K562 (cell line): ENCODE results near the gene SRD5A1. TPM values are rescaled to one million over a fixed set of nuclear protein-coding genes. Genes with fewer than 3 reads are reported as not detected.

ENCODE experiments used
- ARID1B ChIP-seq: fragments of 450-650 bp; IDR thresholded peaks from 2 replicates; pipeline ENCODE4 v1.6.1; 2016; ENCODE audit warnings: antibody characterized with exemption, mild to moderate bottlenecking, inconsistent platforms
- BACH1 ChIP-seq: fragments of 200-800 bp; sonication (Bioruptor generic); IDR thresholded peaks from 2 replicates; pipeline ENCODE4 v1.6.1; 2016; ENCODE audit warnings: missing genetic modification characterization, missing compliant biosample characterization
- FOXA1 ChIP-seq: fragments of 450-650 bp; IDR thresholded peaks from 2 replicates; pipeline ENCODE4 v1.6.1; 2016; ENCODE audit warnings: mild to moderate bottlenecking, borderline replicate concordance
- MCM3 ChIP-seq: fragments of 450-650 bp; IDR thresholded peaks from 2 replicates; pipeline ENCODE4 v1.6.1; 2016
- PHTF2 ChIP-seq: fragments of 250-450 bp; sonication (Bioruptor Pico); IDR thresholded peaks from 2 replicates; pipeline ENCODE4 v1.5.0; 2021; ENCODE audit warnings: mild to moderate bottlenecking
- PYGO2 ChIP-seq: fragments of 450-650 bp; IDR thresholded peaks from 2 replicates; pipeline ENCODE4 v1.6.1; 2016; ENCODE audit warnings: mild to moderate bottlenecking, missing genetic modification characterization, moderate library complexity, missing compliant biosample characterization
- SAFB ChIP-seq: fragments of 200-400 bp; formaldehyde crosslinking; IDR thresholded peaks from 2 replicates; pipeline ENCODE4 v1.6.1; 2017; ENCODE audit warnings: low read depth, low read length, borderline replicate concordance
- SAP30 ChIP-seq: fragments of 200-600 bp; sonication (generic); IDR thresholded peaks from 2 replicates; pipeline ENCODE4 v1.6.1; 2012; ENCODE audit warnings: borderline replicate concordance, low read depth, mild to moderate bottlenecking, moderate library complexity, low read length, control low read depth, inconsistent platforms; ENCODE audit not compliant: insufficient read depth, poor library complexity, severe bottlenecking
- SETDB1 ChIP-seq: IDR thresholded peaks from one replicate; pipeline ENCODE4 v1.6.1; 2012; ENCODE audit warnings: low read length, control low read depth, inconsistent platforms
- SIN3A ChIP-seq, 2 experiments: fragments of 150-350 bp in 1 of 2; IDR thresholded peaks; 2 replicates each; pipeline ENCODE4 v1.6.1; 2011 to 2016; ENCODE audit warnings: borderline replicate concordance in 2 of 2, low read depth in 2 of 2, low read length in 2 of 2, mild to moderate bottlenecking in 2 of 2, moderate library complexity in 2 of 2; ENCODE audit not compliant: control insufficient read depth in 1 of 2
- SOX6 ChIP-seq: fragments of 450-650 bp; IDR thresholded peaks from 2 replicates; pipeline ENCODE4 v1.6.1; 2014; ENCODE audit warnings: mild to moderate bottlenecking
- SRSF7 ChIP-seq: fragments of 200-400 bp; formaldehyde crosslinking; optimal IDR thresholded peaks from 2 replicates; pipeline ENCODE3; 2017; ENCODE audit warnings: mild to moderate bottlenecking, low read depth, low read length
- TRIM24 ChIP-seq, 2 experiments: fragments of 450-650 bp; IDR thresholded peaks; 2 replicates each; pipeline ENCODE4 v1.6.1; 2016
- ZEB2 ChIP-seq: fragments of 450-650 bp; IDR thresholded peaks from 2 replicates; pipeline ENCODE4 v1.6.1; 2016
- ZFX ChIP-seq: sonication (generic); formaldehyde crosslinking; IDR thresholded peaks from 2 replicates; pipeline ENCODE4 v1.8.0; 2022; ENCODE audit warnings: mild to moderate bottlenecking, missing genetic modification reagents, moderate library complexity
- ZNF175 ChIP-seq: fragments of 200-800 bp; sonication (Bioruptor generic); IDR thresholded peaks from 2 replicates; pipeline ENCODE4 v1.6.1; 2016; ENCODE audit warnings: low read depth, mild to moderate bottlenecking, missing genetic modification characterization, missing compliant biosample characterization
- ZNF263 ChIP-seq: sonication (generic); formaldehyde crosslinking; IDR thresholded peaks from 2 replicates; pipeline ENCODE4 v1.8.0; 2022; ENCODE audit warnings: mild to moderate bottlenecking, missing genetic modification reagents, borderline replicate concordance
- ZNF589 ChIP-seq: fragments of 200-800 bp; sonication (Bioruptor generic); IDR thresholded peaks from 2 replicates; pipeline ENCODE4 v1.6.1; 2016; ENCODE audit warnings: low read depth, missing genetic modification characterization, missing compliant biosample characterization
- ZNF644 ChIP-seq: fragments of 200-800 bp; sonication (Bioruptor generic); IDR thresholded peaks from 2 replicates; pipeline ENCODE4 v1.6.1; 2016; ENCODE audit warnings: low read depth, missing genetic modification characterization, missing compliant biosample characterization
- polyA plus RNA-seq, 8 experiments: library from polyadenylated mRNA; depleted of rRNA in 4 of 8; stranded (reverse) in 5 of 8; unstranded in 3 of 8; fragments of >200 nt; fragmentation: Nextera tagmentation in 2 of 8; fragmentation: Illumina TruSeq in 1 of 8; extraction: Ambion mirVana in 2 of 8; extraction: Trizol in 1 of 8; gene quantifications; 2 replicates each; pipeline versions ENCODE4 v1.2.1 to v1.2.3, GENCODE V29; 2011 to 2014; ENCODE audit warnings: inconsistent platforms in 1 of 8, missing spikeins in 1 of 8
- total RNA-seq, 7 experiments: library from RNA; depleted of rRNA in 6 of 7; stranded (reverse); fragments of >200 nt in 6 of 7; fragmentation: Illumina TruSeq in 2 of 7; extraction: Trizol in 2 of 7; gene quantifications; 2 replicates each; pipeline versions ENCODE4 v1.2.1 to v1.2.3, GENCODE V29; 2011 to 2021; ENCODE audit warnings: low replicate concordance in 1 of 7
- TF ChIP-seq, protein P1 (sequence below), 2 experiments: fragments of 200-800 bp in 1 of 2; sonication (Bioruptor generic) in 1 of 2; sonication (generic) in 1 of 2; formaldehyde crosslinking in 1 of 2; IDR thresholded peaks in 1 of 2; conservative IDR thresholded peaks in 1 of 2; 2 replicates each; pipeline versions ENCODE4 v1.5.0 to v1.6.1; 2016 to 2020; ENCODE audit warnings: missing compliant biosample characterization in 1 of 2, missing genetic modification characterization in 1 of 2, missing genetic modification reagents in 1 of 2
- TF ChIP-seq, protein P2 (sequence below): fragments of 250-450 bp; sonication (Bioruptor Pico); IDR thresholded peaks from 2 replicates; pipeline ENCODE4 v1.8.0; 2021; ENCODE audit warnings: moderate library complexity, mild to moderate bottlenecking, inconsistent platforms
- TF ChIP-seq, protein P3 (sequence below): fragments of 200-800 bp; sonication (Bioruptor generic); IDR thresholded peaks from 2 replicates; pipeline ENCODE4 v1.6.1; 2017; ENCODE audit warnings: missing genetic modification characterization, missing compliant biosample characterization

The SRD5A1 gene
- total and polyA plus RNA-seq, 9 of the 15 experiments (the other 6 are each of a cell fraction or from before 2014, with no cell fraction given): 1.3 to 22.6 (median 8.1) TPM

DNA sequence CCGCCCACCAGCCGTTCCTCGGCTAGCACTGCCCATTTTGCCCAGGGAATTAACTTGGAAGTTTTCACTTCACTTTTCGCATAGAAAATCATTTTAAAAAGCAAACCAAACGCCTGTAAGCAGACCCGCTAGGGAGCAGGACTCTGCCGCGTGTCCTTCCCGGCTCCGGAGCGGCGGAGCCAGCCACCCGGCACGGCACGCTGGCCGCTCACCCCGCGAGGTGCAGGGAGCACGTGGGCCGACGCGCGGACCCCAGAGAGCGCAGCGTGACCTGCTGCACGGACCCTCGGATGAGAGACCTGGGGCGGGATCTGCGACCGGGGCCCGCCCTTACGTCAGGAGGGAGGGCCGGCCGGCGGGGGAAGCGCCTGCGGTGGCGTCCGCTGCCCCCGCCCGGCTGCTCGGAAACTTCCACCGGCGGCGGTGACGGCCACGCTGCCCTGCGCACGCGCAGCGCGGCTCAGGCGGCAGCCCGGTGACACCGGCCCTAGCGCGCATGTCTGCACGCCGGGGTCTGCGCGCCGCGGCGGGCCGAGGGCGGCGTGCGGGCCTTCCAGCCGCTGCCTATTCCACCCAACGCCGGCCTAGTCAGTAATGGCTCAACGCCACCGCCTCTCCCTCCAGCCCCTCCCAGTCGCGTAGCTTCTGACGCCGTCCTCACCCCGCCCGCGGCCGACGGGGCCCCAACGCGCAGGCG, 79.5 kb downstream of the SRD5A1 start (continued):
- TF ChIP-seq, protein P1, sequence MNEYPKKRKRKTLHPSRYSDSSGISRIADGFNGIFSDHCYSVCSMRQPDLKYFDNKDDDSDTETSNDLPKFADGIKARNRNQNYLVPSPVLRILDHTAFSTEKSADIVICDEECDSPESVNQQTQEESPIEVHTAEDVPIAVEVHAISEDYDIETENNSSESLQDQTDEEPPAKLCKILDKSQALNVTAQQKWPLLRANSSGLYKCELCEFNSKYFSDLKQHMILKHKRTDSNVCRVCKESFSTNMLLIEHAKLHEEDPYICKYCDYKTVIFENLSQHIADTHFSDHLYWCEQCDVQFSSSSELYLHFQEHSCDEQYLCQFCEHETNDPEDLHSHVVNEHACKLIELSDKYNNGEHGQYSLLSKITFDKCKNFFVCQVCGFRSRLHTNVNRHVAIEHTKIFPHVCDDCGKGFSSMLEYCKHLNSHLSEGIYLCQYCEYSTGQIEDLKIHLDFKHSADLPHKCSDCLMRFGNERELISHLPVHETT (CRISPR knock-in tag; conservative IDR thresholded peaks at IDR 0.05 in 1 of 2, IDR thresholded peaks at IDR 0.05 in 1 of 2): no peak; a peak in 2 of 4 replicates
- TF ChIP-seq SIN3A (IDR thresholded peaks at IDR 0.05; ENCODE audit: borderline replicate concordance in 2 of 2, control insufficient read depth in 1 of 2, low read depth in 2 of 2, low read length in 2 of 2) (peak; percentile 72 to 84; a peak in 3 of 4 replicates), PHTF2 (CRISPR knock-in tag) (no peak), ARID1B (no peak), ZNF589 (CRISPR knock-in tag) (no peak), SETDB1 (peak; percentile 43), SAP30 (no peak), BACH1 (tag) (no peak), PYGO2 (no peak), MCM3 (no peak), ZEB2 (no peak), ZNF175 (CRISPR knock-in tag) (no peak), FOXA1 (no peak), ZNF644 (tag) (no peak), SAFB (0 out of 2 replicates have a peak, but pooled peaks have one; percentile 42), SRSF7 (no peak), ZFX (CRISPR knock-in tag) (peak; percentile 81), TRIM24 (IDR thresholded peaks at IDR 0.05) (0 out of 4 replicates have a peak, but pooled peaks of 1 of the 2 experiments have one; percentile 42), SOX6 (peak; percentile 57), ZNF263 (no peak)
- TF ChIP-seq, protein P2, sequence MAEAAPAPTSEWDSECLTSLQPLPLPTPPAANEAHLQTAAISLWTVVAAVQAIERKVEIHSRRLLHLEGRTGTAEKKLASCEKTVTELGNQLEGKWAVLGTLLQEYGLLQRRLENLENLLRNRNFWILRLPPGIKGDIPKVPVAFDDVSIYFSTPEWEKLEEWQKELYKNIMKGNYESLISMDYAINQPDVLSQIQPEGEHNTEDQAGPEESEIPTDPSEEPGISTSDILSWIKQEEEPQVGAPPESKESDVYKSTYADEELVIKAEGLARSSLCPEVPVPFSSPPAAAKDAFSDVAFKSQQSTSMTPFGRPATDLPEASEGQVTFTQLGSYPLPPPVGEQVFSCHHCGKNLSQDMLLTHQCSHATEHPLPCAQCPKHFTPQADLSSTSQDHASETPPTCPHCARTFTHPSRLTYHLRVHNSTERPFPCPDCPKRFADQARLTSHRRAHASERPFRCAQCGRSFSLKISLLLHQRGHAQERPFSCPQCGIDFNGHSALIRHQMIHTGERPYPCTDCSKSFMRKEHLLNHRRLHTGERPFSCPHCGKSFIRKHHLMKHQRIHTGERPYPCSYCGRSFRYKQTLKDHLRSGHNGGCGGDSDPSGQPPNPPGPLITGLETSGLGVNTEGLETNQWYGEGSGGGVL (CRISPR knock-in tag): no peak
- TF ChIP-seq, protein P3, sequence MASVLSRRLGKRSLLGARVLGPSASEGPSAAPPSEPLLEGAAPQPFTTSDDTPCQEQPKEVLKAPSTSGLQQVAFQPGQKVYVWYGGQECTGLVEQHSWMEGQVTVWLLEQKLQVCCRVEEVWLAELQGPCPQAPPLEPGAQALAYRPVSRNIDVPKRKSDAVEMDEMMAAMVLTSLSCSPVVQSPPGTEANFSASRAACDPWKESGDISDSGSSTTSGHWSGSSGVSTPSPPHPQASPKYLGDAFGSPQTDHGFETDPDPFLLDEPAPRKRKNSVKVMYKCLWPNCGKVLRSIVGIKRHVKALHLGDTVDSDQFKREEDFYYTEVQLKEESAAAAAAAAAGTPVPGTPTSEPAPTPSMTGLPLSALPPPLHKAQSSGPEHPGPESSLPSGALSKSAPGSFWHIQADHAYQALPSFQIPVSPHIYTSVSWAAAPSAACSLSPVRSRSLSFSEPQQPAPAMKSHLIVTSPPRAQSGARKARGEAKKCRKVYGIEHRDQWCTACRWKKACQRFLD (CRISPR knock-in tag): 0 out of 2 replicates have a peak, but pooled peaks have one; percentile 33
